Suprapubic skin (tissue), 4 donors: ENCODE results near the gene NCOA4.

Experiments used
- EP300 ChIP-seq: sonication (generic); formaldehyde crosslinking; IDR thresholded peaks from one replicate; pipeline ENCODE4 v1.6.1; 2017; ENCODE audit warnings: antibody characterized with exemption
- POLR2A ChIP-seq, 2 donors: fragments of 450-650 bp; IDR thresholded peaks; one replicate each; pipeline ENCODE4 v1.6.1; 2017; ENCODE audit warnings: antibody characterized with exemption in 2 of 2, mild to moderate bottlenecking in 2 of 2, moderate library complexity in 2 of 2
- POLR2AphosphoS5 ChIP-seq, 3 donors: sonication (generic); formaldehyde crosslinking; IDR thresholded peaks; one replicate each; pipeline ENCODE4 v1.6.1; 2017; ENCODE audit warnings: antibody characterized with exemption in 3 of 3
- TF ChIP-seq, protein P1 (sequence below), 2 donors: fragments of 200-600 bp in 1 of 2; fragments of 450-650 bp in 1 of 2; sonication (generic) in 1 of 2; IDR thresholded peaks; one replicate each; pipeline ENCODE4 v1.5.1; 2016 to 2019; ENCODE audit warnings: antibody characterized with exemption in 2 of 2, mild to moderate bottlenecking in 1 of 2, moderate library complexity in 1 of 2

DNA sequence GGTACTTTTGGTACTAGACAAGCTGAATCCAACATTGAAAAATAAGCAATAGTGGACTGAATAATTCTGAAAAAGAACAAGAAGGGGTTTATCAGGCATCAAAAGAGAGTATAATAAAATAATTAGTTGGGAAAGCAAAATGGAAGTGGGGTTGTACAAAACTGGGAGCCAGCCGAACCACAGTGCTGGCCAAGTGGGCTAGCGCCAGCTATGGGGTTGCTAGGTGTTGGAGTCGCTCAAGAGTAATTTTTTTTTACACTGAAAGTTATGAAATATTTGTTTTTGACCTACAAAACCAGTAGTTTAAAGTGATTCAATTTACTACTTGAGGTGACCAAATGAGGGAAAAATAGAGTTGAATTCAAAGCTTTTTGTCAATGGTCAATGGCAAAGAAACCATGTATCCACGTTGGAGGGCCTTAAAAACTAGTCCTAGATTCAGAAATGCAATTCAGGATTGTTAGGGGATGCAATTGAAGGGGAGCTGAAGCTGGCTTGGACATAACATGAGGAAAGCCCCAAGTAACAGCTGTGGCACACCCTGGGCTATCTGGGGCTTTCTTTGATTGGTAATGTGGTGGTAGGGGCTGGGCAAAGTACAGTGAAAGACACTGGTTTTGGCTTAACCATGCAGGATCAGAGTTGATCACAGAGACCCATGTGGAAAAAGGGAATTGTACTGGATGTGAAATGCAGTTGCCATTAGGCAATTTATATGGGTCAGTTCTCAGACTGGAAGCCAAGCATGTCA, 43.9 kb upstream of the NCOA4 start:
- TF ChIP-seq POLR2A (IDR thresholded peaks at IDR 0.05) (no peak), EP300 (no peak), POLR2AphosphoS5 (IDR thresholded peaks at IDR 0.05) (no peak)
- TF ChIP-seq, protein P1, sequence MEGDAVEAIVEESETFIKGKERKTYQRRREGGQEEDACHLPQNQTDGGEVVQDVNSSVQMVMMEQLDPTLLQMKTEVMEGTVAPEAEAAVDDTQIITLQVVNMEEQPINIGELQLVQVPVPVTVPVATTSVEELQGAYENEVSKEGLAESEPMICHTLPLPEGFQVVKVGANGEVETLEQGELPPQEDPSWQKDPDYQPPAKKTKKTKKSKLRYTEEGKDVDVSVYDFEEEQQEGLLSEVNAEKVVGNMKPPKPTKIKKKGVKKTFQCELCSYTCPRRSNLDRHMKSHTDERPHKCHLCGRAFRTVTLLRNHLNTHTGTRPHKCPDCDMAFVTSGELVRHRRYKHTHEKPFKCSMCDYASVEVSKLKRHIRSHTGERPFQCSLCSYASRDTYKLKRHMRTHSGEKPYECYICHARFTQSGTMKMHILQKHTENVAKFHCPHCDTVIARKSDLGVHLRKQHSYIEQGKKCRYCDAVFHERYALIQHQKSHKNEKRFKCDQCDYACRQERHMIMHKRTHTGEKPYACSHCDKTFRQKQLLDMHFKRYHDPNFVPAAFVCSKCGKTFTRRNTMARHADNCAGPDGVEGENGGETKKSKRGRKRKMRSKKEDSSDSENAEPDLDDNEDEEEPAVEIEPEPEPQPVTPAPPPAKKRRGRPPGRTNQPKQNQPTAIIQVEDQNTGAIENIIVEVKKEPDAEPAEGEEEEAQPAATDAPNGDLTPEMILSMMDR (IDR thresholded peaks at IDR 0.05), result no peak
